HEK293 (cell line): ENCODE data around the gene ZNF674.
"Not testable (repeated sequence)": the region's sequence is repeated elsewhere in the genome, so short reads cannot be mapped to it uniquely, and the experiment has no call there.

Experiments used
- CTCF ChIA-PET: fragments of 350-600 bp; formaldehyde crosslinking; extraction: SDS; loops from one replicate; lab custom pipeline; 2021; ENCODE audit warnings: antibody characterized with exemption; lab: Yijun Ruan, JAX
- POLR2A ChIA-PET: fragments of 300-600 bp; formaldehyde crosslinking; extraction: SDS; loops from one replicate; lab custom pipeline; 2020; ENCODE audit warnings: antibody characterized with exemption, inconsistent platforms; lab: Yijun Ruan, JAX
- H3K27ac ChIP-seq: fragments of 200-500 bp; sonication (Bioruptor generic); 2 replicates; pipeline ENCODE4 v1.5.1; 2014; ENCODE audit warnings: low read depth, low read length, control low read depth, inconsistent platforms; ENCODE audit errors: extremely low read depth
- H3K36me3 ChIP-seq, 2 experiments: fragments of 200-500 bp in 1 of 2; sonication (Bioruptor generic) in 1 of 2; 1 replicate in 1 of 2; 2 replicates in 1 of 2; pipeline ENCODE4 v1.5.1; 2014 to 2017; ENCODE audit warnings: inconsistent platforms in 2 of 2, low read length in 2 of 2; ENCODE audit not compliant: control insufficient read depth in 2 of 2, insufficient read depth in 1 of 2
- H3K4me1 ChIP-seq: fragments of 200-500 bp; sonication (Bioruptor generic); 2 replicates; pipeline ENCODE4 v1.5.1; 2014; ENCODE audit warnings: mild to moderate bottlenecking, low read length, inconsistent platforms; ENCODE audit not compliant: control insufficient read depth, insufficient read depth
- H3K4me3 ChIP-seq: 2 replicates; pipeline ENCODE4 v1.5.1; 2011; ENCODE audit warnings: low read depth, mild to moderate bottlenecking, control low read depth, low read length, moderate library complexity
- H3K9me3 ChIP-seq: fragments of 200-500 bp; sonication (Bioruptor generic); 2 replicates; pipeline ENCODE4 v1.5.1; 2014; ENCODE audit warnings: low read depth, low read length, inconsistent platforms; ENCODE audit not compliant: control insufficient read depth, insufficient read depth
- BCL11A ChIP-seq: fragments of 450-650 bp; formaldehyde crosslinking; IDR thresholded peaks from 2 replicates; pipeline ENCODE4 v1.5.1; 2016; ENCODE audit warnings: low read depth, missing biosample characterization, missing genetic modification characterization
- FEZF1 ChIP-seq: fragments of 450-650 bp; formaldehyde crosslinking; IDR thresholded peaks from 2 replicates; pipeline ENCODE4 v1.5.1; 2016; ENCODE audit warnings: missing biosample characterization, missing genetic modification characterization
- GLIS1 ChIP-seq: fragments of 450-650 bp; formaldehyde crosslinking; IDR thresholded peaks from 2 replicates; pipeline ENCODE4 v1.5.1; 2016; ENCODE audit warnings: missing biosample characterization, missing genetic modification characterization
- HIC1 ChIP-seq: fragments of 450-650 bp; formaldehyde crosslinking; IDR thresholded peaks from 2 replicates; pipeline ENCODE4 v1.5.1; 2016; ENCODE audit warnings: missing biosample characterization, missing genetic modification characterization
- MZF1 ChIP-seq: fragments of 450-650 bp; formaldehyde crosslinking; IDR thresholded peaks from 2 replicates; pipeline ENCODE4 v1.5.1; 2017; ENCODE audit warnings: missing biosample characterization, missing genetic modification characterization, borderline replicate concordance
- TRIM28 ChIP-seq: IDR thresholded peaks from 2 replicates; pipeline ENCODE4 v1.6.1; 2011; ENCODE audit warnings: low read length, control low read depth, borderline replicate concordance
- ZNF175 ChIP-seq: fragments of 450-650 bp; formaldehyde crosslinking; IDR thresholded peaks from 2 replicates; pipeline ENCODE4 v1.5.1; 2016; ENCODE audit warnings: missing biosample characterization, missing genetic modification characterization
- ZNF280D ChIP-seq: fragments of 450-650 bp; formaldehyde crosslinking; IDR thresholded peaks from 2 replicates; pipeline ENCODE4 v1.5.1; 2016; ENCODE audit warnings: missing biosample characterization, missing genetic modification characterization
- ZNF580 ChIP-seq: fragments of 450-650 bp; formaldehyde crosslinking; IDR thresholded peaks from 2 replicates; pipeline ENCODE4 v1.5.1; 2016; ENCODE audit warnings: missing biosample characterization, missing genetic modification characterization
- ZNF600 ChIP-seq: fragments of 450-650 bp; formaldehyde crosslinking; IDR thresholded peaks from 2 replicates; pipeline ENCODE4 v1.5.1; 2016; ENCODE audit warnings: missing biosample characterization, missing genetic modification characterization
- ZNF626 ChIP-seq: fragments of 450-650 bp; sonication (Bioruptor Pico); formaldehyde crosslinking; IDR thresholded peaks from 2 replicates; pipeline ENCODE4 v1.5.1; 2018; ENCODE audit warnings: missing biosample characterization, missing genetic modification characterization, inconsistent platforms
- ZNF639 ChIP-seq: fragments of 450-650 bp; formaldehyde crosslinking; IDR thresholded peaks from 2 replicates; pipeline ENCODE4 v1.5.1; 2016; ENCODE audit warnings: missing biosample characterization, missing genetic modification characterization
- ZNF692 ChIP-seq: fragments of 450-650 bp; formaldehyde crosslinking; IDR thresholded peaks from 2 replicates; pipeline ENCODE4 v1.5.1; 2016; ENCODE audit warnings: missing biosample characterization, missing genetic modification characterization
- ZNF776 ChIP-seq: fragments of 450-650 bp; formaldehyde crosslinking; IDR thresholded peaks from 2 replicates; pipeline ENCODE4 v1.5.0; 2017; ENCODE audit warnings: missing biosample characterization, missing genetic modification characterization, borderline replicate concordance
- ZNF785 ChIP-seq: fragments of 450-650 bp; formaldehyde crosslinking; IDR thresholded peaks from 2 replicates; pipeline ENCODE4 v1.5.1; 2016; ENCODE audit warnings: missing biosample characterization, missing genetic modification characterization
- ZNF843 ChIP-seq: fragments of 450-650 bp; formaldehyde crosslinking; IDR thresholded peaks from 2 replicates; pipeline ENCODE4 v1.5.1; 2016; ENCODE audit warnings: missing biosample characterization, missing genetic modification characterization
- ZXDB ChIP-seq: fragments of 450-650 bp; formaldehyde crosslinking; IDR thresholded peaks from 2 replicates; pipeline ENCODE4 v1.5.1; 2016; ENCODE audit warnings: missing biosample characterization, missing genetic modification characterization

Gene ZNF674

GRCh38 chrX:46529740-46530403 lies 15.3 kb downstream of the ZNF674 start:
- ChIA-PET CTCF (interaction anchor here (0.7 kb wide), 1 partner anchor 133 kb away, joined by 3 read pairs; no protein-coding TSS in a partner anchor), POLR2A (interaction anchor here (0.7 kb wide), 1 partner anchor 28 kb away, joined by 4 read pairs; no protein-coding TSS in a partner anchor)
- not testable (repeated sequence) for H3K9me3 ChIP-seq, H3K4me3 ChIP-seq, H3K4me1 ChIP-seq, H3K27ac ChIP-seq, H3K36me3 ChIP-seq

- H3K36me3 ChIP-seq, H3K4me3 ChIP-seq, CTCF ChIA-PET, H3K4me1 ChIP-seq, H3K27ac ChIP-seq, H3K9me3 ChIP-seq, POLR2A ChIA-PET: not testable (repeated sequence)
Measured at GRCh38 chrX:46528640-46529039, 16.6 kb downstream of the ZNF674 start.

GRCh38 chrX:46506076-46506475 lies 39.1 kb downstream of the ZNF674 start:
- no peak overlapping the region for H3K27ac ChIP-seq
- TF ChIP-seq ZNF776 (tag by site-specific recombination) = no peak
- no peak for TF ChIP-seq ZNF600 (tag by site-specific recombination)
- TF ChIP-seq FEZF1 = no peak
- no peak for TF ChIP-seq TRIM28
- no peak for TF ChIP-seq ZXDB
- no peak for TF ChIP-seq HIC1 (tag by site-specific recombination)
- no peak for TF ChIP-seq ZNF692 (tag by site-specific recombination)
- TF ChIP-seq ZNF280D (tag by site-specific recombination) = no peak
- TF ChIP-seq ZNF843 (tag by site-specific recombination) = no peak
- TF ChIP-seq BCL11A = no peak
- no peak for TF ChIP-seq ZNF626
- no peak for TF ChIP-seq MZF1 (tag by site-specific recombination)
- TF ChIP-seq ZNF175 (tag by site-specific recombination) = no peak
- no peak for TF ChIP-seq ZNF580 (tag by site-specific recombination)
- no peak for TF ChIP-seq GLIS1
- TF ChIP-seq ZNF785 (tag by site-specific recombination) = no peak
- no peak for TF ChIP-seq ZNF639 (tag by site-specific recombination)
- H3K36me3 ChIP-seq = peaks cover 0 to 5% of the 10 kb centered on the region in 2 experiments; a peak in 2 of 3 replicates
- no peak overlapping the region for H3K4me3 ChIP-seq
- ChIA-PET POLR2A (no interaction called here), CTCF (interaction anchor here (0.5 kb wide), 1 partner anchor 1317 kb away, joined by 3 read pairs; no protein-coding TSS in a partner anchor)
- no peaks in the 10 kb centered on the region for H3K9me3 ChIP-seq
- H3K4me1 ChIP-seq = no peaks in the 10 kb centered on the region
